Spleen (tissue), 7 donors: ENCODE measurements around the gene PACRG.

Experiments used
- CTCF ChIP-seq, 11 experiments: fragments of 200-600 bp in 7 of 11; fragments of 450-650 bp in 4 of 11; sonication (generic) in 4 of 11; IDR thresholded peaks in 8 of 11; conservative IDR thresholded peaks in 3 of 11; 1 replicate in 7 of 11; 2 replicates in 4 of 11; pipeline versions ENCODE4 v1.4.0 to v1.8.0; 2016 to 2021; ENCODE audit warnings: antibody characterized with exemption in 11 of 11, inconsistent platforms in 4 of 11, mild to moderate bottlenecking in 1 of 11
- POLR2A ChIP-seq, 3 donors: fragments of 450-650 bp; IDR thresholded peaks; one replicate each; pipeline ENCODE4 v1.5.1; 2017; ENCODE audit warnings: antibody characterized with exemption in 3 of 3, mild to moderate bottlenecking in 1 of 3
- POLR2AphosphoS5 ChIP-seq, 3 donors: sonication (generic); formaldehyde crosslinking; IDR thresholded peaks; one replicate each; pipeline ENCODE4 v1.5.1; 2017; ENCODE audit warnings: antibody characterized with exemption in 3 of 3
- donor health status: DM: no; HTN: no; CAD: no; lungs with moderate emphysema.
- donor health status: DM: no; HTN: no; CAD: no.
- donor health status: DM: no; HTN: no; CAD: no.

DNA sequence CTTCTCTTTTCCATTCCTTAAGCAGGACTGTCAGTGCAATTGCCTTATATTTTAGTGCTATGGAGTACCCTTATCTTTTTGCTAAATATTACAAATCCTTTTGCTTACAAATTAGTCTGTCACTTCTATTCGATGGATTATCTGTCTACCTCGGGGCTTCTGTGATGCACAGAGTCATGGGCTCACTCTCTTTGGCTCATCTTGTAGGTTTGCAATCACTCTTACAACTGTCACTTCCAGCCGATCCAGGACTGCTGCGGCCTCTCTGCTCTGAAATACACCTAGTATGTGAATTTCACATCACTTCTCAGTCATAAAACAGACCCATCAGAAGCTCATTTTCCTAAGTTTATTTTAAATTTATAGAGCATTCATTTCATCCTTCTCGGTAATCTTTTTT, 393.5 kb downstream of the PACRG start:
- no peak for TF ChIP-seq CTCF (IDR thresholded peaks at IDR 0.05 in 8 of 11, conservative IDR thresholded peaks at IDR 0.05 in 3 of 11)
- TF ChIP-seq POLR2A (IDR thresholded peaks at IDR 0.05): no peak
- TF ChIP-seq POLR2AphosphoS5 (IDR thresholded peaks at IDR 0.05): no peak
